Measurements from ENCODE around the gene STX11.

The STX11 gene

DNA sequence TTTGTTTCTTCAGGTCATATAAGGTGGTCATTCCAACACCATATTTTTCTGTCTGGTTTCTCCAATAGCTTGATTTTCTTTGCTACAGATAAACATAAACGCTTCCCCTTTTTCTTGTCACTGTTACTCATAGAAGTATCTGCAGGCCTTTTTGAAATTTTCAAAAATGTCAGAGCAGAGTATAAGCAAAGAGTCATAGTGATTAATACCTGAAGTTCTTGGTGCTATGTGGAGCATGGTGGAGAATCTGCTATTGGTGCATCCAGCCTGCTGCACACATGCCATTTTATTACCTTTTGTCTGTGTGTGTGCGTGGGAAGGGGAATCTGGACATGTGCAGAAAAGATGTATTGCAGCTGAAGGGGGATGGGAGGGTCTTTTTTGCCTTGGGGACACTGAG is 19.7 kb downstream of the STX11 start:
- H3K27me3 ChIP-seq (ENCODE audit: insufficient read depth, poor library complexity, severe bottlenecking): no peaks in the 10 kb centered on the region
- no peak overlapping the region for H3K27ac ChIP-seq (replicated peaks)
- TF ChIP-seq SPI1 (IDR thresholded peaks at IDR 0.05; ENCODE audit: borderline replicate concordance, low read depth): peak; percentile 45; the same call in 1 of the 2 replicates
- TF ChIP-seq, protein P1, sequence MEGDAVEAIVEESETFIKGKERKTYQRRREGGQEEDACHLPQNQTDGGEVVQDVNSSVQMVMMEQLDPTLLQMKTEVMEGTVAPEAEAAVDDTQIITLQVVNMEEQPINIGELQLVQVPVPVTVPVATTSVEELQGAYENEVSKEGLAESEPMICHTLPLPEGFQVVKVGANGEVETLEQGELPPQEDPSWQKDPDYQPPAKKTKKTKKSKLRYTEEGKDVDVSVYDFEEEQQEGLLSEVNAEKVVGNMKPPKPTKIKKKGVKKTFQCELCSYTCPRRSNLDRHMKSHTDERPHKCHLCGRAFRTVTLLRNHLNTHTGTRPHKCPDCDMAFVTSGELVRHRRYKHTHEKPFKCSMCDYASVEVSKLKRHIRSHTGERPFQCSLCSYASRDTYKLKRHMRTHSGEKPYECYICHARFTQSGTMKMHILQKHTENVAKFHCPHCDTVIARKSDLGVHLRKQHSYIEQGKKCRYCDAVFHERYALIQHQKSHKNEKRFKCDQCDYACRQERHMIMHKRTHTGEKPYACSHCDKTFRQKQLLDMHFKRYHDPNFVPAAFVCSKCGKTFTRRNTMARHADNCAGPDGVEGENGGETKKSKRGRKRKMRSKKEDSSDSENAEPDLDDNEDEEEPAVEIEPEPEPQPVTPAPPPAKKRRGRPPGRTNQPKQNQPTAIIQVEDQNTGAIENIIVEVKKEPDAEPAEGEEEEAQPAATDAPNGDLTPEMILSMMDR (IDR thresholded peaks at IDR 0.05; ENCODE audit: insufficient read depth, low read length): no peak

DNA sequence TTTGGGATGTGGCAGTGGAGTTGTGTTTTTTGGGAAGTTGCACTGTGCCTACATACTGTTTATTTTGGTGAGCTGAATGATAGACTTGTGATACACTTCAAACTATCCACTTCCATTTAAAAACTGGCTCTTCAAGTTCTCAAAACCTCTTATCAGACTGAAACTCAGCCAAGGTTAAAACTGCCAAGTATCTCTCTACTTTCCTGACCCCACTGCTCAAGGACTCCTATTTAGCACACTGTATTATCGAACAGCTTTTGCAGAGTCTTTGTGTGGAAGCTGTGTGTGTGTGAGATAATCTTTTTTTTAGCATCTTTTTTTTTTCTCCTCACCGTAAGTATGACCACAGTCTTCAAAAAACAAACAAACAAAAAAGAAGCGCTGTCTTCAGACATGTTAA is 21.1 kb downstream of the STX11 start:
- no peak overlapping the region for H3K27ac ChIP-seq (replicated peaks)
- TF ChIP-seq, protein P1 (IDR thresholded peaks at IDR 0.05; ENCODE audit: insufficient read depth, low read length): no peak
- no peak for TF ChIP-seq GABPA (IDR thresholded peaks at IDR 0.05; ENCODE audit: low read depth)
- no peak for TF ChIP-seq POLR2AphosphoS5 (IDR thresholded peaks at IDR 0.05; ENCODE audit: low read depth)
- TF ChIP-seq, protein P2, sequence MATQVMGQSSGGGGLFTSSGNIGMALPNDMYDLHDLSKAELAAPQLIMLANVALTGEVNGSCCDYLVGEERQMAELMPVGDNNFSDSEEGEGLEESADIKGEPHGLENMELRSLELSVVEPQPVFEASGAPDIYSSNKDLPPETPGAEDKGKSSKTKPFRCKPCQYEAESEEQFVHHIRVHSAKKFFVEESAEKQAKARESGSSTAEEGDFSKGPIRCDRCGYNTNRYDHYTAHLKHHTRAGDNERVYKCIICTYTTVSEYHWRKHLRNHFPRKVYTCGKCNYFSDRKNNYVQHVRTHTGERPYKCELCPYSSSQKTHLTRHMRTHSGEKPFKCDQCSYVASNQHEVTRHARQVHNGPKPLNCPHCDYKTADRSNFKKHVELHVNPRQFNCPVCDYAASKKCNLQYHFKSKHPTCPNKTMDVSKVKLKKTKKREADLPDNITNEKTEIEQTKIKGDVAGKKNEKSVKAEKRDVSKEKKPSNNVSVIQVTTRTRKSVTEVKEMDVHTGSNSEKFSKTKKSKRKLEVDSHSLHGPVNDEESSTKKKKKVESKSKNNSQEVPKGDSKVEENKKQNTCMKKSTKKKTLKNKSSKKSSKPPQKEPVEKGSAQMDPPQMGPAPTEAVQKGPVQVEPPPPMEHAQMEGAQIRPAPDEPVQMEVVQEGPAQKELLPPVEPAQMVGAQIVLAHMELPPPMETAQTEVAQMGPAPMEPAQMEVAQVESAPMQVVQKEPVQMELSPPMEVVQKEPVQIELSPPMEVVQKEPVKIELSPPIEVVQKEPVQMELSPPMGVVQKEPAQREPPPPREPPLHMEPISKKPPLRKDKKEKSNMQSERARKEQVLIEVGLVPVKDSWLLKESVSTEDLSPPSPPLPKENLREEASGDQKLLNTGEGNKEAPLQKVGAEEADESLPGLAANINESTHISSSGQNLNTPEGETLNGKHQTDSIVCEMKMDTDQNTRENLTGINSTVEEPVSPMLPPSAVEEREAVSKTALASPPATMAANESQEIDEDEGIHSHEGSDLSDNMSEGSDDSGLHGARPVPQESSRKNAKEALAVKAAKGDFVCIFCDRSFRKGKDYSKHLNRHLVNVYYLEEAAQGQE (IDR thresholded peaks at IDR 0.05; ENCODE audit: insufficient replicate concordance, low read depth): no peak
- no peak for TF ChIP-seq SPI1 (IDR thresholded peaks at IDR 0.05; ENCODE audit: borderline replicate concordance, low read depth)
- no peaks in the 10 kb centered on the region for H3K27me3 ChIP-seq (ENCODE audit: insufficient read depth, poor library complexity, severe bottlenecking)
- no peak for DNase-seq (ENCODE audit: low read depth in 1 of 2, low spot score in 1 of 2)
- no peak overlapping the region for H3K4me3 ChIP-seq (replicated peaks; ENCODE audit: insufficient read depth, low read length)

More for the DNA sequence above, 19.7 kb downstream of the STX11 start:
- no peak for DNase-seq (ENCODE audit: low read depth in 1 of 2, low spot score in 1 of 2)
- H3K4me3 ChIP-seq (replicated peaks; ENCODE audit: insufficient read depth, low read length): no peak overlapping the region

DNA sequence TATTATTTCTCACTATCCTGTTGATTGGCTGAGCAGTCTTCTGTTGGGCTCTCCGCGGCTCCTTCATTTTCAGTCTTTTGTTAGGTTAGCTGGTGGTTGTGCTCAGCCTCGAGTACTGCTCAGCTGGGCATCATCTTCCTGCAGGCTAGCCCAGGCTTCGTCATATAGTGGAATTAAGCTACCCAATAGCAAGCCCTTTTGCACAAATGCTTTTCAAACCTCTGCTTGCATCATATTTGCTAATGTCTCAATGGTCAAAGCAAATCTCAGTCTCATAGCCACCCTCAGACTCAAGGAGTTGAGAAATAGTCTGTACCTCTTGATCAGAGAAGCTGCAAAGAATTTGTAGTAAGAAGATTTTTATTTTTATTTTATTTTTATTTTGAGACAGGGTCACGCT is 23.7 kb downstream of the STX11 start:
- H3K4me3 ChIP-seq (replicated peaks; ENCODE audit: insufficient read depth, low read length): no peak overlapping the region
- peak in 1 of 2 experiments; percentile 28 for DNase-seq (ENCODE audit: low read depth in 1 of 2, low spot score in 1 of 2)
- TF ChIP-seq GABPA (IDR thresholded peaks at IDR 0.05; ENCODE audit: low read depth) (no peak), SPI1 (IDR thresholded peaks at IDR 0.05; ENCODE audit: borderline replicate concordance, low read depth) (no peak), POLR2AphosphoS5 (IDR thresholded peaks at IDR 0.05; ENCODE audit: low read depth) (no peak)
- TF ChIP-seq, protein P2 (IDR thresholded peaks at IDR 0.05; ENCODE audit: insufficient replicate concordance, low read depth): no peak
- TF ChIP-seq, protein P1 (IDR thresholded peaks at IDR 0.05; ENCODE audit: insufficient read depth, low read length): no peak

DNA sequence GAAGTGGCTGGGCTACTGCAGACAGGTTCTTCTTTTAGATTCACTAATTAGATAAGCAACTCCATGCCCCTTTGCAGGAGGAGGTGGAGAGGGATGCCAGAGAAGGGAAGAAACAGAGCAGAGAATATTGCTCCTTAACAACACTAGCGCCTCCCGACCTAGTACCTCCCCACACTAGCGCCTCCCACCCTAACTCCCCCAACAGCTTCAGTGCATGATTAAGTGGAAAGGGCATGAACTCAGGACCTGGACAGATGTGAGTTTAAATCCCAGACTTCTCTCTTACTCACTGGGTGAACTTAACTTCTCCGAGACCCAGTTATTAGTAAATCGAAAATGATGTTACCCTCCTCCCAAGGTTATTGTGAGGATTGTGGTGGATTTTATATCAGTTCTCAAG is 25.7 kb downstream of the STX11 start:
- H3K27me3 ChIP-seq (ENCODE audit: insufficient read depth, poor library complexity, severe bottlenecking): no peaks in the 10 kb centered on the region
- no peak overlapping the region for H3K4me3 ChIP-seq (replicated peaks; ENCODE audit: insufficient read depth, low read length)
- no peak overlapping the region for H3K27ac ChIP-seq (replicated peaks)
- TF ChIP-seq POLR2AphosphoS5 (IDR thresholded peaks at IDR 0.05; ENCODE audit: low read depth) (no peak), GABPA (IDR thresholded peaks at IDR 0.05; ENCODE audit: low read depth) (no peak), SPI1 (IDR thresholded peaks at IDR 0.05; ENCODE audit: borderline replicate concordance, low read depth) (no peak)
- DNase-seq (ENCODE audit: low read depth in 1 of 2, low spot score in 1 of 2): no peak

More for the DNA sequence above, 23.7 kb downstream of the STX11 start:
- Histone ChIP-seq H3K27me3 (ENCODE audit: insufficient read depth, poor library complexity, severe bottlenecking) (no peaks in the 10 kb centered on the region), H3K27ac (replicated peaks) (no peak overlapping the region)

All from HL-60 (cell line).